Activated naive CD8-positive, alpha-beta T cell (primary cell): ENCODE measurements around the gene EPOP.

Source experiments
- H3K27ac Mint-ChIP-seq: one replicate; pipeline ENCODE4 v1.8.0; 2021; ENCODE audit warnings: mixed read lengths
- H3K27me3 Mint-ChIP-seq: one replicate; pipeline ENCODE4 v1.8.0; 2021; ENCODE audit warnings: mixed read lengths
- H3K36me3 Mint-ChIP-seq: one replicate; pipeline ENCODE4 v1.8.0; 2021; ENCODE audit warnings: mixed read lengths
- H3K4me1 Mint-ChIP-seq: one replicate; pipeline ENCODE4 v1.8.0; 2021; ENCODE audit warnings: low read depth, mixed read lengths
- H3K4me3 Mint-ChIP-seq: one replicate; pipeline ENCODE4 v1.8.0; 2021; ENCODE audit warnings: mild to moderate bottlenecking, mixed read lengths
- H3K9me3 Mint-ChIP-seq: one replicate; pipeline ENCODE4 v1.8.0; 2021; ENCODE audit warnings: low read depth, mixed read lengths

The EPOP gene

GRCh38 chr17:38671939-38672720 lies 2.6 kb downstream of the EPOP start:
- peaks cover 27% of the 10 kb centered on the region for H3K27me3 Mint-ChIP-seq
- peak overlapping the region; percentile 84 for H3K4me3 Mint-ChIP-seq
- H3K9me3 Mint-ChIP-seq: no peaks in the 10 kb centered on the region
- no peaks in the 10 kb centered on the region for H3K36me3 Mint-ChIP-seq
- peaks cover 40% of the 10 kb centered on the region for H3K4me1 Mint-ChIP-seq
- no peak overlapping the region for H3K27ac Mint-ChIP-seq

- Mint-ChIP-seq H3K4me1 (peaks cover 18% of the 10 kb centered on the region), H3K27ac (no peak overlapping the region), H3K36me3 (no peaks in the 10 kb centered on the region), H3K9me3 (no peaks in the 10 kb centered on the region), H3K27me3 (peaks cover 27% of the 10 kb centered on the region), H3K4me3 (no peak overlapping the region)
Measured at GRCh38 chr17:38669520-38669919, 5.2 kb downstream of the EPOP start.

- no peaks in the 10 kb centered on the region for H3K9me3 Mint-ChIP-seq
- H3K27me3 Mint-ChIP-seq: peaks cover 30% of the 10 kb centered on the region
Measured at GRCh38 chr17:38667787-38668122, 7.0 kb downstream of the EPOP start.

GRCh38 chr17:38667099-38667786 lies 7.5 kb downstream of the EPOP start:
- Mint-ChIP-seq H3K9me3 (no peaks in the 10 kb centered on the region), H3K4me3 (no peak overlapping the region), H3K27me3 (peaks cover 30% of the 10 kb centered on the region), H3K4me1 (peaks cover 14% of the 10 kb centered on the region), H3K27ac (no peak overlapping the region), H3K36me3 (no peaks in the 10 kb centered on the region)

More at GRCh38 chr17:38667787-38668122, 7.0 kb downstream of the EPOP start:
- peaks cover 16% of the 10 kb centered on the region for H3K4me1 Mint-ChIP-seq
- no peaks in the 10 kb centered on the region for H3K36me3 Mint-ChIP-seq
- no peak overlapping the region for H3K27ac Mint-ChIP-seq
- H3K4me3 Mint-ChIP-seq: no peak overlapping the region

GRCh38 chr17:38663964-38664644 lies 10.7 kb downstream of the EPOP start:
- no peak overlapping the region for H3K4me3 Mint-ChIP-seq
- peaks cover under 1% of the 10 kb centered on the region for H3K4me1 Mint-ChIP-seq
- no peaks in the 10 kb centered on the region for H3K9me3 Mint-ChIP-seq
- no peak overlapping the region for H3K27ac Mint-ChIP-seq
- H3K27me3 Mint-ChIP-seq: peaks cover 19% of the 10 kb centered on the region
- no peaks in the 10 kb centered on the region for H3K36me3 Mint-ChIP-seq

- no peaks in the 10 kb centered on the region for H3K9me3 Mint-ChIP-seq
- no peaks in the 10 kb centered on the region for H3K36me3 Mint-ChIP-seq
- no peak overlapping the region for H3K27ac Mint-ChIP-seq
- peaks cover 8% of the 10 kb centered on the region for H3K4me1 Mint-ChIP-seq
- H3K4me3 Mint-ChIP-seq: no peak overlapping the region
- peaks cover 12% of the 10 kb centered on the region for H3K27me3 Mint-ChIP-seq
Measured at GRCh38 chr17:38663125-38663751, 11.5 kb downstream of the EPOP start.

- H3K4me3 Mint-ChIP-seq: no peak overlapping the region
- H3K36me3 Mint-ChIP-seq: no peaks in the 10 kb centered on the region
- peaks cover 18% of the 10 kb centered on the region for H3K4me1 Mint-ChIP-seq
- no peaks in the 10 kb centered on the region for H3K9me3 Mint-ChIP-seq
- peaks cover 5% of the 10 kb centered on the region for H3K27me3 Mint-ChIP-seq
- no peak overlapping the region for H3K27ac Mint-ChIP-seq
Measured at GRCh38 chr17:38660097-38661025, 14.4 kb downstream of the EPOP start.

- Mint-ChIP-seq H3K9me3 (no peaks in the 10 kb centered on the region), H3K36me3 (no peaks in the 10 kb centered on the region), H3K27ac (no peak overlapping the region), H3K27me3 (peaks cover 5% of the 10 kb centered on the region), H3K4me3 (no peak overlapping the region), H3K4me1 (peaks cover 22% of the 10 kb centered on the region)
Measured at GRCh38 chr17:38659415-38659814, 15.3 kb downstream of the EPOP start.

- no peak overlapping the region for H3K27ac Mint-ChIP-seq
- H3K4me3 Mint-ChIP-seq: no peak overlapping the region
- peaks cover 27% of the 10 kb centered on the region for H3K4me1 Mint-ChIP-seq
- H3K9me3 Mint-ChIP-seq: no peaks in the 10 kb centered on the region
- no peaks in the 10 kb centered on the region for H3K36me3 Mint-ChIP-seq
- peaks cover 6% of the 10 kb centered on the region for H3K27me3 Mint-ChIP-seq
Measured at GRCh38 chr17:38658741-38659345, 15.9 kb downstream of the EPOP start.

- H3K9me3 Mint-ChIP-seq: no peaks in the 10 kb centered on the region
- H3K27ac Mint-ChIP-seq: no peak overlapping the region
- no peak overlapping the region for H3K4me3 Mint-ChIP-seq
Measured at GRCh38 chr17:38657824-38658740, 16.7 kb downstream of the EPOP start.

GRCh38 chr17:38656959-38657823 lies 17.6 kb downstream of the EPOP start:
- no peaks in the 10 kb centered on the region for H3K9me3 Mint-ChIP-seq
- H3K27ac Mint-ChIP-seq: no peak overlapping the region
- peaks cover 6% of the 10 kb centered on the region for H3K27me3 Mint-ChIP-seq
- H3K4me3 Mint-ChIP-seq: no peak overlapping the region
- no peaks in the 10 kb centered on the region for H3K36me3 Mint-ChIP-seq
- peaks cover 27% of the 10 kb centered on the region for H3K4me1 Mint-ChIP-seq

More at GRCh38 chr17:38657824-38658740, 16.7 kb downstream of the EPOP start:
- H3K27me3 Mint-ChIP-seq: peaks cover 6% of the 10 kb centered on the region
- no peaks in the 10 kb centered on the region for H3K36me3 Mint-ChIP-seq
- peaks cover 27% of the 10 kb centered on the region for H3K4me1 Mint-ChIP-seq
